ENCODE data around the gene SPOCK2. TPM values are rescaled to one million over a fixed set of nuclear protein-coding genes. Genes with fewer than 3 reads are reported as not detected.

Gene SPOCK2
- total and polyA plus RNA-seq, 2 donors (not counting 1 experiment from before 2014, with no cell fraction given) = 0.02 to 0.33 TPM

- no peaks in the 10 kb centered on the region for H4K20me1 ChIP-seq (ENCODE audit: control insufficient read depth, extremely low read depth, insufficient read depth, low read length)
- H2AFZ ChIP-seq (ENCODE audit: low read length) = no peak overlapping the region
- DNase-seq (ENCODE audit: low read depth in 2 of 2) = no peak
- no peaks in the 10 kb centered on the region for H3K9me3 ChIP-seq (ENCODE audit: control insufficient read depth, insufficient read depth, low read depth, low read length)
- H3K27ac ChIP-seq (ENCODE audit: insufficient read depth, low read length) = no peak overlapping the region
- H3K4me1 ChIP-seq (ENCODE audit: control insufficient read depth, extremely low read depth, insufficient read depth, low read length) = no peaks in the 10 kb centered on the region
- H3K4me2 ChIP-seq (ENCODE audit: extremely low read depth, insufficient read depth, low read length) = no peak overlapping the region
- no peaks in the 10 kb centered on the region for H3K79me2 ChIP-seq (ENCODE audit: control insufficient read depth, insufficient read depth, low read length)
- H3K36me3 ChIP-seq (ENCODE audit: control insufficient read depth, insufficient read depth, low read length) = no peaks in the 10 kb centered on the region
- peaks cover 7% of the 10 kb centered on the region for H3K27me3 ChIP-seq (ENCODE audit: control insufficient read depth, insufficient read depth, low read length)
- no peak overlapping the region for H3K9ac ChIP-seq (ENCODE audit: insufficient read depth, low read length)
- TF ChIP-seq CTCF (conservative IDR thresholded peaks at IDR 0.05 in 1 of 2, IDR thresholded peaks at IDR 0.05 in 1 of 2; ENCODE audit: low read depth in 1 of 2, low read length in 2 of 2) (no peak), EZH2 (IDR thresholded peaks at IDR 0.05; ENCODE audit: low read length, missing control alignments) (no peak)
- no peak overlapping the region for H3K4me3 ChIP-seq (replicated peaks in 1 of 4; ENCODE audit: control extremely low read depth in 1 of 4, insufficient read depth in 1 of 4, low read depth in 3 of 4, low read length in 4 of 4)
Observed at GRCh38 chr10:72031706-72032105, 56.6 kb downstream of the SPOCK2 start.

- Histone ChIP-seq H2AFZ (ENCODE audit: low read length) (no peak overlapping the region), H3K4me3 (replicated peaks in 1 of 4; ENCODE audit: control extremely low read depth in 1 of 4, insufficient read depth in 1 of 4, low read depth in 3 of 4, low read length in 4 of 4) (no peak overlapping the region), H3K9ac (ENCODE audit: insufficient read depth, low read length) (no peak overlapping the region), H3K79me2 (ENCODE audit: control insufficient read depth, insufficient read depth, low read length) (no peaks in the 10 kb centered on the region), H3K4me1 (ENCODE audit: control insufficient read depth, extremely low read depth, insufficient read depth, low read length) (no peaks in the 10 kb centered on the region), H3K27ac (ENCODE audit: insufficient read depth, low read length) (no peak overlapping the region), H3K36me3 (ENCODE audit: control insufficient read depth, insufficient read depth, low read length) (no peaks in the 10 kb centered on the region), H3K4me2 (ENCODE audit: extremely low read depth, insufficient read depth, low read length) (no peak overlapping the region), H3K9me3 (ENCODE audit: control insufficient read depth, insufficient read depth, low read depth, low read length) (no peaks in the 10 kb centered on the region), H4K20me1 (ENCODE audit: control insufficient read depth, extremely low read depth, insufficient read depth, low read length) (no peaks in the 10 kb centered on the region), H3K27me3 (ENCODE audit: control insufficient read depth, insufficient read depth, low read length) (peaks cover 7% of the 10 kb centered on the region)
- no peak for TF ChIP-seq CTCF (conservative IDR thresholded peaks at IDR 0.05 in 1 of 2, IDR thresholded peaks at IDR 0.05 in 1 of 2; ENCODE audit: low read depth in 1 of 2, low read length in 2 of 2)
- peak; percentile 40 for TF ChIP-seq EZH2 (IDR thresholded peaks at IDR 0.05; ENCODE audit: low read length, missing control alignments)
- peak in 1 of 2 donors; percentile 55 for DNase-seq (ENCODE audit: low read depth in 2 of 2)
Observed at GRCh38 chr10:72030762-72031543, 57.4 kb downstream of the SPOCK2 start.

GRCh38 chr10:72029414-72029813, 58.9 kb downstream of the SPOCK2 start:
- Histone ChIP-seq H3K27me3 (ENCODE audit: control insufficient read depth, insufficient read depth, low read length) (peaks cover 5% of the 10 kb centered on the region), H3K36me3 (ENCODE audit: control insufficient read depth, insufficient read depth, low read length) (no peaks in the 10 kb centered on the region), H3K79me2 (ENCODE audit: control insufficient read depth, insufficient read depth, low read length) (no peaks in the 10 kb centered on the region), H3K27ac (ENCODE audit: insufficient read depth, low read length) (no peak overlapping the region), H3K4me1 (ENCODE audit: control insufficient read depth, extremely low read depth, insufficient read depth, low read length) (no peaks in the 10 kb centered on the region), H3K9ac (ENCODE audit: insufficient read depth, low read length) (no peak overlapping the region), H4K20me1 (ENCODE audit: control insufficient read depth, extremely low read depth, insufficient read depth, low read length) (no peaks in the 10 kb centered on the region), H3K4me3 (replicated peaks in 1 of 4; ENCODE audit: control extremely low read depth in 1 of 4, insufficient read depth in 1 of 4, low read depth in 3 of 4, low read length in 4 of 4) (no peak overlapping the region), H3K4me2 (ENCODE audit: extremely low read depth, insufficient read depth, low read length) (no peak overlapping the region), H3K9me3 (ENCODE audit: control insufficient read depth, insufficient read depth, low read depth, low read length) (no peaks in the 10 kb centered on the region), H2AFZ (ENCODE audit: low read length) (no peak overlapping the region)
- TF ChIP-seq CTCF (conservative IDR thresholded peaks at IDR 0.05 in 1 of 2, IDR thresholded peaks at IDR 0.05 in 1 of 2; ENCODE audit: low read depth in 1 of 2, low read length in 2 of 2) (no peak), EZH2 (IDR thresholded peaks at IDR 0.05; ENCODE audit: low read length, missing control alignments) (no peak)
- no peak for DNase-seq (ENCODE audit: low read depth in 2 of 2)

Measured in fibroblast of lung (primary cell).